ENCODE data around the gene GAGE10. TPM values are rescaled to one million over a fixed set of nuclear protein-coding genes. Genes with fewer than 3 reads are reported as not detected.
"Not testable (repeated sequence)": the region's sequence is repeated elsewhere in the genome, so short reads cannot be mapped to it uniquely, and the experiment has no call there.

GAGE10 gene
- polyA plus RNA-seq, 2 of the 4 experiments (the other 2 are of a cell fraction) = not detected

DNA sequence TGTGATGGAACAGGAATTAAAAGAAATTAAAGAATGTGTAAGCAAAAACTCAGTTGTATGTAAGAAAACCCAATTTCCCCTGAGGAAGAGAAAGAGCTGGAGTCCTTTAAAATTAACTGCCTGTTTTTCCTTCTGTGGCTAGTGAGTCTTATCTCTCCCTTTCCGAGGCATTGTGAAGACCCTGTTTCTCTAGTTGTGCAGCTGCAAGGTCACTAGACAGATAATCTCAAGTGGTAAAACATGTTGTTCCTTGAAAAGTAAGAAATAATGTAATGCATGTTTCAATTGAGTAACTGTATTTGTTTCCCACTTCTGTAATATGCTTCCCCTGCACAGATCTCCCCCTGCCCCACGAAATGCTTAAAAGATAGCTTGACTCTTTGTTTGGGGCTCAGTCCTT is 4.3 kb downstream of the GAGE10 start:
- H3K9me3 ChIP-seq; DNase-seq (ENCODE audit: low read depth in 1 of 2, low spot score in 1 of 2); CTCF ChIA-PET; H3K27ac ChIP-seq; ATAC-seq; H3K4me3 ChIP-seq; POLR2A ChIA-PET; H3K4me1 ChIP-seq; H3K4me2 ChIP-seq: not testable (repeated sequence)
- FAIRE-seq = peak; percentile 65
- whole genome bisulfite sequencing (ENCODE audit: missing lambda C conversion rate) = 28% methylated on average over 2 of the region's 2 CpGs

DNA sequence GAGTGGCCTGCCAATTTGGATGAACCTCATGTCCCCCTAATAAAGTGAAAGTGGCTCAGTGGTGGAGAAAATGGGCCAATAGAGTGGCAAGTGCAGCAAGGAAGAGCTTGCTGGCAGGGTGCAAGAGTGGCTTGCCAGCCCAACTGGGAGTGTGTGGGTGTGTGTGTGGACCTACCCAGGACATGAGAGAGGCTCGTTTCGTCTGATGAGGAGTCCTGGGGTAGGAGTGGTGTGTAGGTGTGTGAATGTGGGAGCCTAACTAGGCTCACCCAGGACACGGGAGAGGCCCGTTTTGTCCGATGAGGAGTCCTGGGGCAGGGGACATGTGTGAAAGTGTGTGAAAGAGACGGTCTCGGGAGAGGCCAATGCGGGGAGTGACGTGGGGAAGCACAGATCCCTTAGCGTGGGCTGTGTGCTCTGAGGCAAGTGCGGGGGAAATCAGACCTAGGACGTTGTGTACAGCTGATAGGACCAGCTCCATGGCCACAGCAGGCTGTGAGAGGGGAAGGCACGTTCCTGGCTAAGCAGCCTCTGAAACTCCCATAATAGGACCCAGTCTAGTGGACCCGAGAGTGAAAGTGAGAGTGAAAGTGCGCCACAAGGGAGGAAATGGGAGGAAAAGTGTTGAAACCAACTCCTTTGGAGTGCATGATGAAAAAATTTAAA is 5.3 kb downstream of the GAGE10 start:
- H3K4me2 ChIP-seq = peak overlapping the region; percentile 51; the same call in 1 of the 3 replicates
- no peak; a peak in 1 of 6 replicates for ATAC-seq
- 75% methylated on average over 15 of the region's 15 CpGs for WGBS (ENCODE audit: missing lambda C conversion rate)

DNA sequence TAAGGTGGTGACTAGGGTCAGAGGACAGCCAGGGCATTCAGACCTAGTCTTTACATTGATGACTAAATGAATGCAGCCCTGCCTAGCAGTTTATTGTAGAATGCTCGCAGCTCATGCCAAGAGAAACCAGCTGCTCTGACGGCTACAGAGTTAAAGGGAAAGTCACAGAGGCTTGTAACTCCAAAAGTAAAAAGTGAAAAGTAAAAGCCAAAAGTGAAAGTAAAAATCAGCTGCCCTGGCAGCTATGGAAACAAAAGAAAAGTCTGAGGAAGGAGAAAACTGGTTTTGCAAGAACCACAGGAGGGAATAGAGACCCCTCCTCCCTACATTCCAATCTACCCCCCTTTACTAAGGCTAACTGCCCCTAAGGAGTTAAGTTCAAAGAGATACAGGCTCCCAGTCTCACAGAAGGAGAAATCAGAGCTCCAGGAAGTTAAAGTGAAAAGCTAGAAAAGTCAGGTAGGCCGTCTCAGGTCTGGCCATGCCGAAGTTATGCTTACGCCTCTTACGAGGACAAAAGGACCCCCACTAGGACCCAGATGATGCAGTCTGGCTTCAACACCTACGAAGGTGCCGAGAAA is 6.0 kb downstream of the GAGE10 start:
- no peaks in the 10 kb centered on the region for H3K9me3 ChIP-seq
- 55% methylated on average over 8 of the region's 8 CpGs for WGBS (ENCODE audit: missing lambda C conversion rate)
- FAIRE-seq = no peak
- POLR2A ChIA-PET = no interaction called here
- no peak overlapping the region for H3K4me3 ChIP-seq
- no peak overlapping the region for H3K27ac ChIP-seq
- no peak for TF ChIP-seq CHD2 (IDR thresholded peaks at IDR 0.05; ENCODE audit: low read length, partially characterized antibody)
- TF ChIP-seq, protein P1, sequence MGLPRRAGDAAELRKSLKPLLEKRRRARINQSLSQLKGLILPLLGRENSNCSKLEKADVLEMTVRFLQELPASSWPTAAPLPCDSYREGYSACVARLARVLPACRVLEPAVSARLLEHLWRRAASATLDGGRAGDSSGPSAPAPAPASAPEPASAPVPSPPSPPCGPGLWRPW (IDR thresholded peaks at IDR 0.05) = no peak
- no peak for TF ChIP-seq ZC3H11A (IDR thresholded peaks at IDR 0.05)
- TF ChIP-seq SMC3 (IDR thresholded peaks at IDR 0.05) = no peak
- no peak for TF ChIP-seq EP300 (IDR thresholded peaks at IDR 0.05)
- TF ChIP-seq NR3C1 (IDR thresholded peaks at IDR 0.05) = no peak
- no peak for TF ChIP-seq RAD21 (conservative IDR thresholded peaks at IDR 0.05 in 1 of 2, IDR thresholded peaks at IDR 0.05 in 1 of 2)
- TF ChIP-seq FOXS1 (CRISPR knock-in tag; IDR thresholded peaks at IDR 0.05) = no peak
- no peak for TF ChIP-seq KDM1A (IDR thresholded peaks at IDR 0.05; ENCODE audit: low read depth)
- TF ChIP-seq MYC (IDR thresholded peaks at IDR 0.05; ENCODE audit: borderline replicate concordance, low read length) = no peak
- TF ChIP-seq CBX8 (IDR thresholded peaks at IDR 0.05) = no peak
- TF ChIP-seq, protein P2, sequence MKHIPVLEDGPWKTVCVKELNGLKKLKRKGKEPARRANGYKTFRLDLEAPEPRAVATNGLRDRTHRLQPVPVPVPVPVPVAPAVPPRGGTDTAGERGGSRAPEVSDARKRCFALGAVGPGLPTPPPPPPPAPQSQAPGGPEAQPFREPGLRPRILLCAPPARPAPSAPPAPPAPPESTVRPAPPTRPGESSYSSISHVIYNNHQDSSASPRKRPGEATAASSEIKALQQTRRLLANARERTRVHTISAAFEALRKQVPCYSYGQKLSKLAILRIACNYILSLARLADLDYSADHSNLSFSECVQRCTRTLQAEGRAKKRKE (CRISPR knock-in tag; IDR thresholded peaks at IDR 0.05; ENCODE audit: low read depth) = no peak
- no peak for TF ChIP-seq POLR2A (IDR thresholded peaks at IDR 0.05; ENCODE audit: low read length)
- no peak for TF ChIP-seq CHD4 (IDR thresholded peaks at IDR 0.05; ENCODE audit: borderline replicate concordance)
- TF ChIP-seq TFCP2L1 (CRISPR knock-in tag; IDR thresholded peaks at IDR 0.05) = no peak
- H3K4me1 ChIP-seq = no peaks in the 10 kb centered on the region
- peak overlapping the region; percentile 51 for H3K4me2 ChIP-seq
- CTCF ChIA-PET = interaction anchor here (1.1 kb wide), 1 partner anchor 18 kb away, joined by 3 read pairs; no protein-coding TSS in a partner anchor
- no peak for DNase-seq (ENCODE audit: low read depth in 1 of 2, low spot score in 1 of 2)
- ATAC-seq = no peak

More for the DNA sequence above, 5.3 kb downstream of the GAGE10 start:
- Histone ChIP-seq H3K27ac (no peak overlapping the region), H3K4me3 (no peak overlapping the region), H3K4me1 (no peaks in the 10 kb centered on the region), H3K9me3 (no peaks in the 10 kb centered on the region)
- no peak for DNase-seq (ENCODE audit: low read depth in 1 of 2, low spot score in 1 of 2)
- POLR2A ChIA-PET = no interaction called here
- FAIRE-seq = no peak
- TF ChIP-seq MAFK (IDR thresholded peaks at IDR 0.05; ENCODE audit: partially characterized antibody) = no peak
- TF ChIP-seq, protein P3, sequence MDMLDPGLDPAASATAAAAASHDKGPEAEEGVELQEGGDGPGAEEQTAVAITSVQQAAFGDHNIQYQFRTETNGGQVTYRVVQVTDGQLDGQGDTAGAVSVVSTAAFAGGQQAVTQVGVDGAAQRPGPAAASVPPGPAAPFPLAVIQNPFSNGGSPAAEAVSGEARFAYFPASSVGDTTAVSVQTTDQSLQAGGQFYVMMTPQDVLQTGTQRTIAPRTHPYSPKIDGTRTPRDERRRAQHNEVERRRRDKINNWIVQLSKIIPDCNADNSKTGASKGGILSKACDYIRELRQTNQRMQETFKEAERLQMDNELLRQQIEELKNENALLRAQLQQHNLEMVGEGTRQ (IDR thresholded peaks at IDR 0.05) = no peak
- TF ChIP-seq, protein P4, sequence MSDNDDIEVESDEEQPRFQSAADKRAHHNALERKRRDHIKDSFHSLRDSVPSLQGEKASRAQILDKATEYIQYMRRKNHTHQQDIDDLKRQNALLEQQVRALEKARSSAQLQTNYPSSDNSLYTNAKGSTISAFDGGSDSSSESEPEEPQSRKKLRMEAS (IDR thresholded peaks at IDR 0.05) = no peak
- TF ChIP-seq SMC3 (IDR thresholded peaks at IDR 0.05) = no peak
- CTCF ChIA-PET = interaction anchor here (0.9 kb wide), 1 partner anchor 446 kb away, joined by 3 read pairs; no protein-coding TSS in a partner anchor

DNA sequence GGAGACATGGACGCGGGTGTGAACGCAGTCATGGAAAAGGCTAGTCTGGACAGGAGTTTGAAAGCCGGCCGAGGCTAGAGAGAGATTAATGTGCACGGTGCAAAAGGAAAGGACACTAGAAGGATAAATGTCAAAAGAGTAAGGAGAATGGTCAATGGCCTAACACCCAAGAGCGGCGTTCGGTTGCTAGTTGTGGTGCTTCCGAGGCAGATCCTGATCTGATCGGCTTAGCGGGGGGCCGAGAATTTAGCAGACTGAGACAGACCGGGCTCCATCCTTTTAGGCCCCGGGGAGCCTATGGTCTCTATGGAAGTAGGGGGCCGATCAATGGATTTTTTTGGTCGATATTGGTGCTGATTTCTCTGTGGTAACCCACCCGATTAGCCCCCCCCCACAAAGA is 6.9 kb downstream of the GAGE10 start:
- Histone ChIP-seq H3K4me3 (no peak overlapping the region), H3K27ac (no peak overlapping the region), H3K9me3 (no peaks in the 10 kb centered on the region), H3K4me2 (no peak overlapping the region), H3K4me1 (no peaks in the 10 kb centered on the region)
- FAIRE-seq (no peak), ATAC-seq (no peak), DNase-seq (ENCODE audit: low read depth in 1 of 2, low spot score in 1 of 2) (no peak)
- WGBS (ENCODE audit: missing lambda C conversion rate) = 80% methylated on average over 18 of the region's 18 CpGs
- POLR2A ChIA-PET = no interaction called here
- CTCF ChIA-PET = interaction anchor here (1.1 kb wide), 1 partner anchor 19 kb away, joined by 3 read pairs; no protein-coding TSS in a partner anchor
- TF ChIP-seq CHD4 (IDR thresholded peaks at IDR 0.05; ENCODE audit: borderline replicate concordance) (no peak), ESRRA (IDR thresholded peaks at IDR 0.05; ENCODE audit: borderline replicate concordance, low read length) (no peak), ZSCAN20 (CRISPR knock-in tag; IDR thresholded peaks at IDR 0.05) (no peak), SMC3 (IDR thresholded peaks at IDR 0.05) (no peak), PHF8 (IDR thresholded peaks at IDR 0.05; ENCODE audit: borderline replicate concordance, low read depth) (no peak)
- TF ChIP-seq, protein P1 (IDR thresholded peaks at IDR 0.05) = no peak
- TF ChIP-seq, protein P5, sequence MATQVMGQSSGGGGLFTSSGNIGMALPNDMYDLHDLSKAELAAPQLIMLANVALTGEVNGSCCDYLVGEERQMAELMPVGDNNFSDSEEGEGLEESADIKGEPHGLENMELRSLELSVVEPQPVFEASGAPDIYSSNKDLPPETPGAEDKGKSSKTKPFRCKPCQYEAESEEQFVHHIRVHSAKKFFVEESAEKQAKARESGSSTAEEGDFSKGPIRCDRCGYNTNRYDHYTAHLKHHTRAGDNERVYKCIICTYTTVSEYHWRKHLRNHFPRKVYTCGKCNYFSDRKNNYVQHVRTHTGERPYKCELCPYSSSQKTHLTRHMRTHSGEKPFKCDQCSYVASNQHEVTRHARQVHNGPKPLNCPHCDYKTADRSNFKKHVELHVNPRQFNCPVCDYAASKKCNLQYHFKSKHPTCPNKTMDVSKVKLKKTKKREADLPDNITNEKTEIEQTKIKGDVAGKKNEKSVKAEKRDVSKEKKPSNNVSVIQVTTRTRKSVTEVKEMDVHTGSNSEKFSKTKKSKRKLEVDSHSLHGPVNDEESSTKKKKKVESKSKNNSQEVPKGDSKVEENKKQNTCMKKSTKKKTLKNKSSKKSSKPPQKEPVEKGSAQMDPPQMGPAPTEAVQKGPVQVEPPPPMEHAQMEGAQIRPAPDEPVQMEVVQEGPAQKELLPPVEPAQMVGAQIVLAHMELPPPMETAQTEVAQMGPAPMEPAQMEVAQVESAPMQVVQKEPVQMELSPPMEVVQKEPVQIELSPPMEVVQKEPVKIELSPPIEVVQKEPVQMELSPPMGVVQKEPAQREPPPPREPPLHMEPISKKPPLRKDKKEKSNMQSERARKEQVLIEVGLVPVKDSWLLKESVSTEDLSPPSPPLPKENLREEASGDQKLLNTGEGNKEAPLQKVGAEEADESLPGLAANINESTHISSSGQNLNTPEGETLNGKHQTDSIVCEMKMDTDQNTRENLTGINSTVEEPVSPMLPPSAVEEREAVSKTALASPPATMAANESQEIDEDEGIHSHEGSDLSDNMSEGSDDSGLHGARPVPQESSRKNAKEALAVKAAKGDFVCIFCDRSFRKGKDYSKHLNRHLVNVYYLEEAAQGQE (IDR thresholded peaks at IDR 0.05) = no peak
- TF ChIP-seq, protein P6, sequence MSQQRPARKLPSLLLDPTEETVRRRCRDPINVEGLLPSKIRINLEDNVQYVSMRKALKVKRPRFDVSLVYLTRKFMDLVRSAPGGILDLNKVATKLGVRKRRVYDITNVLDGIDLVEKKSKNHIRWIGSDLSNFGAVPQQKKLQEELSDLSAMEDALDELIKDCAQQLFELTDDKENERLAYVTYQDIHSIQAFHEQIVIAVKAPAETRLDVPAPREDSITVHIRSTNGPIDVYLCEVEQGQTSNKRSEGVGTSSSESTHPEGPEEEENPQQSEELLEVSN (IDR thresholded peaks at IDR 0.05; ENCODE audit: borderline replicate concordance, low read depth) = no peak
